ENCODE results near the gene EVC2. TPM values are rescaled to one million over a fixed set of nuclear protein-coding genes. Genes with fewer than 3 reads are reported as not detected.

Gene EVC2
- total RNA-seq, 1 donor from 2014 or later = 1.8 TPM

- no peak for ATAC-seq
Observed at GRCh38 chr4:5678977-5679376, 29.4 kb downstream of the EVC2 start.

- ATAC-seq = no peak
Observed at GRCh38 chr4:5676763-5677162, 31.6 kb downstream of the EVC2 start.

GRCh38 chr4:5666741-5667140, 41.6 kb downstream of the EVC2 start:
- no peak for ATAC-seq

- no peak for ATAC-seq
Observed at GRCh38 chr4:5664778-5665177, 43.6 kb downstream of the EVC2 start.

GRCh38 chr4:5662555-5662954, 45.8 kb downstream of the EVC2 start:
- no peak for ATAC-seq

GRCh38 chr4:5661237-5661636, 47.1 kb downstream of the EVC2 start:
- ATAC-seq = no peak

GRCh38 chr4:5660185-5660584, 48.2 kb downstream of the EVC2 start:
- ATAC-seq = peak; percentile 51

- ATAC-seq = no peak
Observed at GRCh38 chr4:5658974-5659373, 49.4 kb downstream of the EVC2 start.

GRCh38 chr4:5656415-5656814, 51.9 kb downstream of the EVC2 start:
- no peak for ATAC-seq

- no peak for ATAC-seq
Observed at GRCh38 chr4:5654791-5655190, 53.6 kb downstream of the EVC2 start.

- ATAC-seq = no peak
Observed at GRCh38 chr4:5651089-5651488, 57.3 kb downstream of the EVC2 start.

GRCh38 chr4:5650040-5650439, 58.3 kb downstream of the EVC2 start:
- ATAC-seq = no peak

GRCh38 chr4:5647351-5647750, 61.0 kb downstream of the EVC2 start:
- no peak for ATAC-seq

GRCh38 chr4:5640096-5640495, 68.3 kb downstream of the EVC2 start:
- ATAC-seq = no peak

- ATAC-seq = no peak
Observed at GRCh38 chr4:5639556-5639955, 68.8 kb downstream of the EVC2 start.

GRCh38 chr4:5638976-5639375, 69.4 kb downstream of the EVC2 start:
- ATAC-seq = no peak

GRCh38 chr4:5638316-5638715, 70.0 kb downstream of the EVC2 start:
- ATAC-seq = no peak

GRCh38 chr4:5636766-5637670, 71.3 kb downstream of the EVC2 start:
- no peak for ATAC-seq

GRCh38 chr4:5635826-5636195, 72.5 kb downstream of the EVC2 start:
- peak; percentile 49 for ATAC-seq

GRCh38 chr4:5632571-5632970, 75.8 kb downstream of the EVC2 start:
- no peak for ATAC-seq

- no peak for ATAC-seq
Observed at GRCh38 chr4:5632066-5632440, 76.3 kb downstream of the EVC2 start.

- ATAC-seq = no peak
Observed at GRCh38 chr4:5631352-5632065, 76.8 kb downstream of the EVC2 start.

- ATAC-seq = no peak
Observed at GRCh38 chr4:5630762-5631161, 77.6 kb downstream of the EVC2 start.

- ATAC-seq = no peak
Observed at GRCh38 chr4:5629542-5629941, 78.8 kb downstream of the EVC2 start.
